Pancreas (tissue), 10 donors: ENCODE measurements around the gene SNAP47. TPM values are rescaled to one million over a fixed set of nuclear protein-coding genes. Genes with fewer than 3 reads are reported as not detected.

Experiments
- ATAC-seq, 4 donors: fragments of 200-7000 bp; cut with Tn5 transposase; one replicate each; pipeline versions ENCODE4 v1.8.0 to v1.9.1; 2020; ENCODE audit warnings: mild to moderate bottlenecking in 4 of 4, moderate library complexity in 4 of 4
- DNase-seq, 6 donors: peaks; one replicate each; pipeline ENCODE4 v3.0.0-alpha.2; 2020
- FAIRE-seq: peaks from 2 replicates; lab custom pipeline; 2012; peaks lifted over from hg19 to GRCh38; lab: Jason Lieb, UNC
- H3K27ac ChIP-seq, 4 donors: fragments of 200-600 bp; sonication (generic); 1 replicate in 3 of 4; 2 replicates in 1 of 4; pipeline versions ENCODE4 v1.5.0 to v1.8.0; 2020
- H3K27me3 ChIP-seq, 4 donors: fragments of 200-600 bp; one replicate each; pipeline ENCODE4 v1.8.0; 2021
- H3K36me3 ChIP-seq, 3 donors: fragments of 200-600 bp; sonication (generic) in 1 of 3; one replicate each; pipeline versions ENCODE4 v1.5.0 to v1.8.0; 2020 to 2021
- H3K4me1 ChIP-seq, 3 donors: fragments of 200-600 bp; one replicate each; pipeline ENCODE4 v1.8.0; 2021
- H3K4me3 ChIP-seq, 4 donors: fragments of 200-600 bp; sonication (generic) in 2 of 4; one replicate each; pipeline versions ENCODE4 v1.5.0 to v1.8.0; 2020 to 2021
- H3K9me3 ChIP-seq, 4 donors: fragments of 200-600 bp; one replicate each; pipeline ENCODE4 v1.8.0; 2021
- CTCF ChIP-seq, 4 donors: fragments of 200-600 bp; sonication (generic) in 3 of 4; IDR thresholded peaks; one replicate each; pipeline versions ENCODE4 v1.5.0 to v1.8.0; 2021; ENCODE audit warnings: antibody characterized with exemption in 4 of 4
- WGBS, 2 donors: extraction: QIAGEN DNeasy Blood & Tissue Kit; methylation state at CpG; one replicate each; pipeline ENCODE4 v1.1.7; 2013; 5-methylcytosine and 5-hydroxymethylcytosine counted together
- intact Hi-C, 3 donors: fragments of 100-400 bp; cut with DNase I; formaldehyde crosslinking; loops; one replicate each; pipeline versions ENCODE4 v1.11.1 to v1.14.2; 2022
- polyA plus RNA-seq, 2 donors: library from polyadenylated mRNA; stranded (reverse); fragments of 200-250 nt; gene quantifications; one replicate each; pipeline ENCODE4 v1.2.3, GENCODE V29; 2013
- total RNA-seq, 6 donors: library from RNA; stranded (reverse); fragmentation: NEBNext Ultra II Directional in 4 of 6; extraction: Animal tissue kit (Norgen Biotek cat#: 25700) in 4 of 6; gene quantifications; one replicate each; pipeline versions ENCODE4 v1.2.1 to v1.2.4, GENCODE V29; 2021 to 2023
- donor health status: healthy with polysubstance abuse.
- donor health status: DM: no; HTN: no; CAD: no; lungs with moderate emphysema.
- donor health status: DM: no; HTN: no; CAD: no.
- donor health status: control.
- donor health status: control.
- donor health status: Bipolar disorder and iron deficiency.
- donor health status: DM: yes; HTN: yes; CAD: no.
- donor health status: DM: no; HTN: no; CAD: no.
- donor health status: DM: no; HTN: no; CAD: no.
- donor health status: DM: yes; HTN: yes; CAD: no.

Gene SNAP47
- total and polyA plus RNA-seq, 8 donors, result 12.3 to 21.5 (median 14.7) TPM

- intact Hi-C loops, result no loop called here
- TF ChIP-seq CTCF (IDR thresholded peaks at IDR 0.05), result no peak
- FAIRE-seq, result peak; percentile 51
These were observed 68.7 kb downstream of the SNAP47 start for GRCh38 chr1:227803933-227804332.

GRCh38 chr1:227805606-227806197, 70.5 kb downstream of the SNAP47 start:
- DNase-seq (no peak), FAIRE-seq (no peak), ATAC-seq (peak in 1 of 4 donors; percentile 14)
- peaks cover 0 to 3% (median 0%) of the 10 kb centered on the region in 4 donors for H3K27me3 ChIP-seq
- no peaks in the 10 kb centered on the region for H3K4me1 ChIP-seq
- H3K4me3 ChIP-seq, result no peak overlapping the region
- H3K36me3 ChIP-seq, result no peaks in the 10 kb centered on the region
- 56 to 63% methylated on average over 6 of the region's 6 CpGs for WGBS, 2 donors
- H3K9me3 ChIP-seq, result peaks cover 0 to 4% (median 0%) of the 10 kb centered on the region in 4 donors
- no peak for TF ChIP-seq CTCF (IDR thresholded peaks at IDR 0.05)
- no peak overlapping the region for H3K27ac ChIP-seq
- intact Hi-C loops, result no loop called here

More at GRCh38 chr1:227803933-227804332, 68.7 kb downstream of the SNAP47 start:
- Histone ChIP-seq H3K4me3 (no peak overlapping the region), H3K27ac (no peak overlapping the region), H3K36me3 (no peaks in the 10 kb centered on the region), H3K9me3 (peaks cover 0 to 4% (median 0%) of the 10 kb centered on the region in 4 donors), H3K27me3 (peaks cover 0 to 3% (median 0%) of the 10 kb centered on the region in 4 donors), H3K4me1 (no peaks in the 10 kb centered on the region)
- no peak for ATAC-seq
- no peak for DNase-seq

- Histone ChIP-seq H3K4me3 (no peak overlapping the region), H3K27me3 (no peaks in the 10 kb centered on the region), H3K36me3 (no peaks in the 10 kb centered on the region), H3K4me1 (no peaks in the 10 kb centered on the region), H3K27ac (no peak overlapping the region), H3K9me3 (peaks cover 0 to 1% (median 0%) of the 10 kb centered on the region in 4 donors)
- DNase-seq, result no peak
- FAIRE-seq, result no peak
- TF ChIP-seq CTCF (IDR thresholded peaks at IDR 0.05), result no peak
- WGBS, 2 donors, result 74 to 90% methylated on average over 1 of the region's 1 CpG
- intact Hi-C loops, result no loop called here
- ATAC-seq, result no peak
These were observed 73.3 kb downstream of the SNAP47 start for GRCh38 chr1:227808566-227808965.

- H3K36me3 ChIP-seq, result no peaks in the 10 kb centered on the region
- no peak for TF ChIP-seq CTCF (IDR thresholded peaks at IDR 0.05)
- no peak for FAIRE-seq
- no peak overlapping the region for H3K4me3 ChIP-seq
- H3K27ac ChIP-seq, result no peak overlapping the region
- intact Hi-C loops, result no loop called here
- H3K9me3 ChIP-seq, result no peaks in the 10 kb centered on the region
- 54 to 72% methylated on average over 2 of the region's 2 CpGs for WGBS, 2 donors
- H3K27me3 ChIP-seq, result no peaks in the 10 kb centered on the region
- ATAC-seq, result no peak
- H3K4me1 ChIP-seq, result no peaks in the 10 kb centered on the region
- DNase-seq, result no peak
These were observed 73.8 kb downstream of the SNAP47 start for GRCh38 chr1:227809026-227809425.

GRCh38 chr1:227813962-227814361, 78.7 kb downstream of the SNAP47 start:
- no peak for ATAC-seq
- Histone ChIP-seq H3K4me3 (no peak overlapping the region), H3K4me1 (no peaks in the 10 kb centered on the region), H3K36me3 (no peaks in the 10 kb centered on the region), H3K27ac (no peak overlapping the region), H3K27me3 (no peaks in the 10 kb centered on the region), H3K9me3 (no peaks in the 10 kb centered on the region)
- intact Hi-C loops, result no loop called here
- no peak for FAIRE-seq
- no peak for TF ChIP-seq CTCF (IDR thresholded peaks at IDR 0.05)
- WGBS, 2 donors, result 97 to 100% methylated on average over 2 of the region's 2 CpGs
- no peak for DNase-seq
